ENCODE data around the gene UBR4. TPM values are rescaled to one million over a fixed set of nuclear protein-coding genes. Genes with fewer than 3 reads are reported as not detected.

The UBR4 gene
- total RNA-seq, 1 donor from 2014 or later, result 186 TPM

DNA sequence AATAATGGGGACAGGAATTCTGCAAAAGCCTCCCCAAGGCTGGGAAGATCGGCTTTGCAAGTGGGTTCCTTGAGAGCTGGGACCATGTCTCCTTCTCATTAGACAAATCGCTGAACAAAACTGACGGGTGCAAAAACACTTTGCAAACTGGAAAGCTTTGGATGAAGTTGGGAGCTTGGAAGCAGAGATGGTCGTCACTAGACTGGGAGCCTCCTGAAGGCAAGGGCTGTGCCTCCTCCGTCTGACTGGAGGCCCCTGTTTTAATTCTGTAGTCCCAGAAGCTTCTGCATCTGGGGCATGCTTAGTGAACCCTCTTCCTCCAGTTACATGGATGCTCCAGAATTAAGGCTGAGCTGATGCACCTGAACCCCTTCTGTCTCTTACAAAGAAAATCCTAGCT lies 171.3 kb downstream of the UBR4 start:
- DNase-seq (ENCODE audit: extremely low read depth, low read depth, low spot score), result no peak

- no peak for DNase-seq (ENCODE audit: extremely low read depth, low read depth, low spot score)
These were observed 172.0 kb downstream of the UBR4 start for GRCh38 chr1:19038096-19038495.

- no peak for DNase-seq (ENCODE audit: extremely low read depth, low read depth, low spot score)
These were observed 172.4 kb downstream of the UBR4 start for GRCh38 chr1:19037659-19038058.

DNA sequence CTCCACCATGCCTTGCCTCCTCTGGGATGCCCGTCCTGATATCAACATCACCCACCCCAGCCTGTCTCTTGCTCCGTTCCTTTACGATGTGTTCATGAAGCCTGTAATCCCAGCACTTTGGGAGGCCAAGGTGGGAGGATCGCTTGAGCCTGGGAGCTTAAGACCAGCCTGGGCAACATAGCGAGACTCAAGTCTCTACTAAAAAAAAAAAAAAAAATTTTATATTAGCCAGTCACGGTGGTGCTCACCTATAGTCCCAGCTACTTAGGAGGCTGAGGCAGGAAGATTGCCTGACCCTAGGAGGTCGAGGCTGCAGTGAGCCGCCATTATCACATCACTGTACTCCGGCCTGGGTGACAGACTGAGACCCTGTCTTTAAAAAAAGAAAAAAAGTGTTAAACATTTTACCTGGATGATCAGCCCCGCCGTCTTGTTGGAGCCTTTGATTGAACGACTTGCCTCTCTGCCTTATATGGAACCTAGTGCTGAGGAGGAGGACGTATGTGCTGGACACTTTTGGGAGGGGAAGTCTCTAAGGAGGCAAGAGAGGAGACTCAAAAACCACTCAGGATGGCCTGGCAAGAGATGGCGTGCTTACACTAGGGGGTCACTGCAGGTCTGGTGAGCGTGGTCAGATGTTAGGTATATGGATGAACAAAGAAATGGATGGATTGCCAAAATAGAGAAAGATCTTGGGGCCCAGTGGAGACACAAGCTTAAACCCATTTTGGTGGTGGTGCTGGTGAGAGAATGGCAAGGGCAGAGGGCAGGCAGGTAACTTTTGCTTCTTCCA lies 173.1 kb downstream of the UBR4 start:
- no peak for DNase-seq (ENCODE audit: extremely low read depth, low read depth, low spot score)

GRCh38 chr1:19036041-19036812 lies 173.8 kb downstream of the UBR4 start:
- DNase-seq (ENCODE audit: extremely low read depth, low read depth, low spot score), result no peak

GRCh38 chr1:19035377-19036040 lies 174.6 kb downstream of the UBR4 start:
- DNase-seq (ENCODE audit: extremely low read depth, low read depth, low spot score), result no peak

DNA sequence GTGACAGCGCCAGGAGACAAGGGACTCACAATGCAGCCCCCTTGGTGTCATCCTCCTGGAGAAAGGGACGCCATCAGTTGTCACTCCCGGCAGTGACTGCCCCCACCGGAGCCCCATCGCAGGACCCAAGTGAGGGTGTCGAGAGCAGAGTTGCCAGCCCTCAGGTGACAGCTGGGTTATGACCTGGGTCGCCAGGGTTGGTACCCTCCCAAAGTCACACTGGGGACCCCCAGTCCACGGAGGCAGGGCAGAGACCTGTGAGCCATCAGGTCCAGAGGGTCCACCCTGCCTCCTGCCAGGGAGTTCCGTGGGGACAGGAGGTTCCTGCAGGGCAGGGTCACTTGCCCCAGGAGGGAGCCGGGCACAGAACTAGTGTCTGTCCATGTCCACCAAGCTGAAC lies 175.3 kb downstream of the UBR4 start:
- DNase-seq (ENCODE audit: extremely low read depth, low read depth, low spot score), result no peak

- no peak for DNase-seq (ENCODE audit: extremely low read depth, low read depth, low spot score)
These were observed 176.0 kb downstream of the UBR4 start for GRCh38 chr1:19033926-19034680.

DNA sequence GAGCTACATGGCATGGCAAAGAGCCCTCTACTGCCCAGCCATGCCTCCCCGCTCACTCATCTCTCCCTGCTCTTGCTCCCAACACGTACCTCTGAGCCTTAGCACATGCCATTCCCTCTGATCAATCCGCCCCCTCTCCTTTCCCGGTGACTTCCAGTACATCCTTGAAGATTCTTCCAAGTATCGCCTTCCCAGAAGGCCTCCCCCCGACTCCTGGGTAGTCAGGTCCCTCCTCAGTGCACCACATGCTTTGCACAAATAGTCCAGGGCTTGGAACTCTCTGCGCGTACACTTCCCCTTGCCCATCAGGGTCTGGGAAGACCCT lies 176.6 kb downstream of the UBR4 start:
- DNase-seq (ENCODE audit: extremely low read depth, low read depth, low spot score), result no peak

- no peak for DNase-seq (ENCODE audit: extremely low read depth, low read depth, low spot score)
These were observed 177.2 kb downstream of the UBR4 start for GRCh38 chr1:19032701-19033514.

- DNase-seq (ENCODE audit: extremely low read depth, low read depth, low spot score), result no peak
These were observed 177.7 kb downstream of the UBR4 start for GRCh38 chr1:19032413-19032695.

DNA sequence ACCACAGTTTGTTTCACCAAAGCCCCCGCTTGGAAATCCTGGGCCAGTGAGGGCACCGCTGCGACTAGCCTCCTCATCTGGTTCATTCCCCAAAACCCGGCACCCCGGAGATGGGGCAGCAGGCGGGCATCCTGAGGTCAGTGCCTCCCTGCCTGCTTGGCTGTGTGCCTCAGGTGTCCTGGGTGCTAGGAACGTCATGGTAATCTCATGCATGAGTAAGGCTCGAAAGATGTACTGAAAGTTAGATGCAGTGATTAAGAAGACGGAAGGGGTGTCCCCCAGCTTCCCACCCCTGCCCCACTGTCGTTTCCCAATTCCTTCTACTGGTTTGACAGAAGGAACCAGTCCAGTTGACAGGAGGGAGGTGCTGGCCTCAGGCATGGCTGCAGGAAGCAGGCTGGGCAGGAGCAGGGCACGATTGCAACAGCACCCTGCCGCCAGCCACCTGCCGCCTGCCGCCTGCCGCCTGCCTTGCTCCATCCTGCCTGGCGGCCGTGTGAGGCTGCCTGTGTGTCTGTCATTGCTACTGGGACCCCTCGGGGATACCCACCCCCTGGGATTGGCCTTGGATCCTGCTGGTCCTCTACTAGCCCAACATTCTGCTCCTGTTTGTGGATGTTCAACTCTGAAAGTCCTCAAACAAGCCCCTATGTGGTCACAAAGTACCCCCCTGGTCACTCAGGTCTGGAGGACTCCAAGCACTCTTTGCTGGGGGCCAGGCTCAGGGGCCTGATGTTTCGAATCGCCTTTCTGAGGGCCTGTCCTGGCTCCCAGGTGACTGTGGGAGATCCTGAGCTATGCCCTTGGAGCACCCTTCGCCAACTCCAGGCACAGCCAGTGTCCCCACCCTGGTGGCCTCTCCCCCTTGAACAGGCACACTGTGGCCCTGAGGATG lies 180.6 kb downstream of the UBR4 start:
- DNase-seq (ENCODE audit: extremely low read depth, low read depth, low spot score), result no peak

DNA sequence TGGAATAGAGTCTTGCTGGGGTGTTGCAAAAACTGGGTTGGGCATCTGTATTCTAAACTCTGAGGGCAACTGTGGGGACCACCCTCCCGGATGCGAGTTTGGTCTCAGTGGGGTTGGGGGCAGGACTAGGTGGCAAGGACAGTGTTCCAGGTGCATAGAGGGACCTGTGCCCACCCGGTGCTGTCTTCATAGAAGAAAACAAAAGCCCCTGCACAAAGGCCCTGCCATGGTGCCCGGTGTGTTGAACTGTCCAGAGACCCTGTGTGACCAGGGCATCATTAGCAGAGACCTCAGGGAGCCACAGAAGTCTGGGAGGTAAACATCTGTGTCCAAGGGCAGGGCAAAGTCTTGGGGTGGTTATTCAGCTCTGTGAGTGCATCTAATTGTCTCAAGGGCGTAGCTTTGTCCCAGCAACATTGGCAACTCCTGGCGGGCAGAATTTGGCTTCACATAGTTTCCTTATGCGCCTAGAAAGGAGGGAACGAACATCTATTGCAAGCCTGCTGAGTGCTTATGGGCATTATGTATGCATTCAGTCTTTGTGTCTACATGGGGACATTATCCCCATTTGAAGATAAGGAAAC lies 181.4 kb downstream of the UBR4 start:
- no peak for DNase-seq (ENCODE audit: extremely low read depth, low read depth, low spot score)

GRCh38 chr1:19028110-19028509 lies 182.0 kb downstream of the UBR4 start:
- DNase-seq (ENCODE audit: extremely low read depth, low read depth, low spot score), result no peak

Other genes starting within 250 kb of the UBR4 start
- 51.2 and 70.2 TPM in 2 replicates for gene EMC1, start 41.3 kb upstream of the UBR4 start, total RNA-seq
- gene MRTO4, start 41.5 kb upstream of the UBR4 start, total RNA-seq, result 30.3 and 35.6 TPM in 2 replicates
- 0.24 and 0.88 TPM in 2 replicates for gene AKR7A3, start 78.5 kb upstream of the UBR4 start, total RNA-seq
- 100.0 and 142 TPM in 2 replicates for gene AKR7A2, start 101.9 kb upstream of the UBR4 start, total RNA-seq
- gene SLC66A1, start 102.1 kb upstream of the UBR4 start, total RNA-seq, result 19.0 and 20.1 TPM in 2 replicates

All from glomerular endothelial cell (primary cell).